ENCODE data around the gene NFKB2. TPM values are rescaled to one million over a fixed set of nuclear protein-coding genes. Genes with fewer than 3 reads are reported as not detected.

Gene NFKB2
- total RNA-seq (2014; rRNA removed; shearing (Covaris generic)), result 51.9 and 58.6 TPM in 2 replicates
- 68.8 and 85.4 TPM in 2 replicates for polyA plus RNA-seq (2014; cell fraction: nucleus; rRNA removed)

DNA sequence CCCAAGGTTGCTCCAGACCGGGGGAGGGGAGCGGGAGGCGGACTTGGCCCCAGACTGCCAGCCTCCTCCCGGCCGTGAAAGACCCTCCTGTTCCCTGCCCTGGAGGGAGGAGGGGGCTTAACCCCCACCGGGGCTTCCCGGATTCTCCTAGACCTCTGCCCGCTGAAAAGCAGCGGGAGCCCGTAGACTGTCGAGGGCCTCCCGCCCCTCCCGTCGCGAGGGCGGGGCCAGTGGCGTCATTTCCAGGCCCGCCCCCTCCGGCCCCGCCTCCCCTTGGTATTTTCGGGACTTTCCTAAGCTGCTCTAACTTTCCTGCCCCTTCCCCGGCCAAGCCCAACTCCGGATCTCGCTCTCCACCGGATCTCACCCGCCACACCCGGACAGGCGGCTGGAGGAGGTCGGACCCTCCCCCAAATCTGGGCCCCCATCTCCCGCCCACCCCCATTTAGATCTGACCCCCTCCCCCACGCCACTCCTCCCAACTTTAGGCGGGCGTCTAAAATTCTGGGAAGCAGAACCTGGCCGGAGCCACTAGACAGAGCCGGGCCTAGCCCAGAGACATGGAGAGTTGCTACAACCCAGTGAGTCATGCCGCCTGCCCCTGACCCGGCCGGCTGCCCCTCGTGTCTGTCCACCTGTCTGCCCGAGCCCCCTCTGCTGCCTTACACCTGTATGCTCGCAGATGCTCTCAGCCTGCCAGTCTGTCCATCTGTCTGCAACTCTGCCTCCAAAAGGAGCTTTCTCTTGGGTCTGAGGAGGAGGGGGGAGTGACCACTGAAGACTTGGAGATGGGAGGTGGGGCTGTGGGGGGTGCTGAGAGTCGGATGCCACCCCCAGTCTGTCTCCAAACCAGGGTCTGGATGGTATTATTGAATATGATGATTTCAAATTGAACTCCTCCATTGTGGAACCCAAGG is at the start of gene NFKB2:
TSS of gene NFKB2 (plus strand) at position 306 of the 917 bp plus-strand sequence. CDS start at position 561, 255 bp downstream.
- DNase-seq (ENCODE audit: extremely low read depth, low read depth), result peak; percentile 82

DNA sequence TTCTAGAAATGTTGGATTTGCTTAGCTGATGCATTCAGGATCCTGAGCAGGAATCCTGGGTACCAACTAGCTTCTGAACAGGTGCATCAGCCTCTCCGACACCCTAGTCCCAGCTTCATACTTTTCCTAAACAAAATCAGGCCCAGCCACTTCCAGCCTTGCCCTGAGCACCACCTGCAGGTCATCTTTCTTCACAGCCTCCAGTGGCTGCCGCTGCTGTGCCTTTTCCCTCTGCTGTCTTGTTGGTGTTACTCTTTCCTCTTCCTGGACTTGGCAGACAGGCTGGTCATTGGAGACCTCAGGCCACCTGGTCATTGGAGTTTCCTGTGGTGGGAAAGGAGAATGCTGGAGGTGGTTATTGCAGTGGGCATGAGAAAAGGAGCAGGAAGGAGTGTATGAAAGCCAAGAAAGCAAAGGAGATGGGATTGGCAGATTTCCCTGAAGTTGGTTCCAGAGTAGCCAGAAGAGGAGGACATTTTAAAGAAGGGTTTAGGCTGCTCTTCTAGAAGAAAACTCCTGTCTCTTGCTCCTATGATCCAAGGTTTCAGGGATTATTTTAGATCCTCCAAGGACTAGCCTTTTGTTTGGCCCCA is 48.2 kb upstream of the NFKB2 start:
- peak; percentile 27 for DNase-seq (ENCODE audit: extremely low read depth, low read depth)

DNA sequence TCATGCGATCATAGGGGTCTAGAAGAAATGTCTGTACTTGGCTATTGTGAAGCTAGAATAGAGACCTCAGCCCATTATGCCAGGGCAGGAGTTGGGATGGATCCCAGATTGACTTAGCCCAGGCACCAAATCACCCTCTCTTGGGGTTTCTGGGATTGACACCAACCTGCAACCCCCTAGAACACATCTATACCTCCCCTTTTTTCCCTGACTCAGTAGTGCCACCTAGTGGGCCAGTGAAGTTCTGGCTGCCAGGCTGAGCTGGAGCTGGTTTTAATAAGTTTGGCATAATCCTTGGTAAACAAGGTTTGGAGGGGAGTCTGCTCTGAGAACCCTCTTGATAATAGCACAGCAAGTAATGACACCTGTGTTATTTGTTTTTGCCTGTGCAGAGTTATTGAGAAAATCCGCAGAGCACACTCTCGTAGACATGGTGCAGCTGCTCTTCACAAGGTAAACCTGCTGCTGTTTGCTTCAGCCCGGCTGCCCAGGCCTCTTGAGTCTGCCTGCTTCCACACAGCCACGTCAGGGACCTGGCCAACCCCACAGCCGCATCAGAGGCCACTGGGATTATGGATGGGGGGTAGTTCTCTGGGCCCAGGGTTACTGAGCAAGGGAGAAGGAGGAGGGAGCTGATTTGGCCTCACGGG is 43.3 kb upstream of the NFKB2 start:
- peak; percentile 65 for DNase-seq (ENCODE audit: extremely low read depth, low read depth)

DNA sequence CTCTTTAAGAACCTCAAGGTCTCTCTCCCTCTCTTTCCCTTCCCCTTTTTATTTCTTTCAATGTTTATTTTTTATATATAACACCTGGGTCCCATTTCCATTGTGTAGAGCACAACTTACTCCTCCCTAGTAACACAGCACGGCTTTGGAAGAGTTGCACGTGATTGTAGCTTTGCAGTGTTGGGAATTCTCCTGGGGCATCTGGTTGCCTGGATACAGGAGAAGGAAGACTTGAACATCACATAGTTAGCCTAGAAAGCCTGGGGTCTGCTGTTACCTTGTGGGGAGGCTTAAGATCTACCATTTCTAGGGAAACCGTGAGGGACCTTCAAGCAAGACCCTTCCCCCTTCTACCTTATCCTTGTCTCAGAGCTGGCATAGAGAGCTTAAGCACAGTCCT is 41.1 kb upstream of the NFKB2 start:
- no peak for DNase-seq (ENCODE audit: extremely low read depth, low read depth)

DNA sequence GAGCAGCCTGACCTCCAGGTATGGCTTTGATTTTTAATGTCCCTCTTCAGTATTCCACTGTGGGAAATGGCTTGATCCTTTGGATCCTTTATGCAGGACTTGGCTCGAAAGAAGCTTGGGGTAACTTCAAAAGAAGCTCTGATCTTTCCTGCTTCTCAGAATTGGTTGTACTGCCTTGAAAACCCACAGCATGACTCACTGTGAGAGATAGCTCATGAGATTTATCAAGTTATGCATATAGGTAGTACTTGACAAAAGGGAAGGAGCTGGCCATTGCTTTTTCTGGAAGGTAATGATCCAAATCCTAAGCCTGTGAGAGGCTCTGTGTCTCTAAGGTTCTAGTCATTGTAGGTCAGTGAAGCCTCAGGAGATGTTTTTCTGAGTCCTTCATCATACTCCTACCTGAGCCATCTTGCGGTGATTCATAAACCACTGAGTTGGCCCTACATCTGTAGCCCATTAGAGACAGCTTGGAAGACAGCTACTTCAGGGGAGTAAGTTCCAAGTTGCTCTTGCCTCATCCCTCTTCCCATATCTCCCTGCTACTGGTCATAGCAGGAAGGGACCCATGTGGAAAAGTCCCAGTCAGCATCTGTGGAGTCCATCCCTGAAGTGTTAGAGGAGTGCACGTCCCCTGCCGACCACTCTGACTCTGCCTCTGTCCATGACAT is 36.7 kb upstream of the NFKB2 start:
- no peak for DNase-seq (ENCODE audit: extremely low read depth, low read depth)

DNA sequence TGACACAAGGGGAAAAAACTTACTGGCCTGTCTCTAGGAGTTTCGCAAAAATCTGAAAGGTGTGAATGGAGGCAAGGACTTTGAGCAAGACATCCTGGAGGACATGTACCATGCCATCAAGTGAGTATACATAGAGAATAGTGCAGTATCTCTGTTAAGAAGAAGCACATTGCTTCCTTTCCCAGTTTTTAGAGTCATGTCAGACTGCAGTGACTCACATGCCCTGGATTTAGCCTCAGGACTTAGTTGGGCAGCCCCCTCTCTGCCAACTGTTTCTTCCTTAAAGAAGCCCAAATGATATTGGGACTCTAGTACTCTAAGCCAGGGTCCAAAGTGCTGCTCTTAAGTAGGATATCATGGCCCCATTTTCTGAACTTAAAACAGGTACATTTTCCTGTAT is 28.1 kb upstream of the NFKB2 start:
- no peak for DNase-seq (ENCODE audit: extremely low read depth, low read depth)

DNA sequence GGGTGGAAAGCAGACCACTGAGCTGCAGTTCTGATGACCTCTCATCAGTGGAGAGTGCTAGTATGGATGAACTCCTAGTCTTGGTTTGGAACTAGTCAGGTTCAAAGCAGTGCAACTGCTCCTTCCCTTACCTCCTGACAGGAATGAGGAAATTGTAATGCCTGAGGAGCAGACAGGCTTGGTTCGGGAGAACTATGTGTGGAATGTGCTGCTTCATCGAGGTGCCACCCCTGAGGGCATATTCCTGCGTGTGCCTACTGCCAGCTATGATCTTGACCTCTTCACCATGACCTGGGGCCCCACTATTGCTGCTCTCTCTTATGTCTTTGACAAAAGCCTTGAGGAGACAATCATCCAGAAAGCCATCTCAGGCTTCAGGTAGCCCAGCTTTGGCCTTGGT is 27.4 kb upstream of the NFKB2 start:
- DNase-seq (ENCODE audit: extremely low read depth, low read depth), result no peak

DNA sequence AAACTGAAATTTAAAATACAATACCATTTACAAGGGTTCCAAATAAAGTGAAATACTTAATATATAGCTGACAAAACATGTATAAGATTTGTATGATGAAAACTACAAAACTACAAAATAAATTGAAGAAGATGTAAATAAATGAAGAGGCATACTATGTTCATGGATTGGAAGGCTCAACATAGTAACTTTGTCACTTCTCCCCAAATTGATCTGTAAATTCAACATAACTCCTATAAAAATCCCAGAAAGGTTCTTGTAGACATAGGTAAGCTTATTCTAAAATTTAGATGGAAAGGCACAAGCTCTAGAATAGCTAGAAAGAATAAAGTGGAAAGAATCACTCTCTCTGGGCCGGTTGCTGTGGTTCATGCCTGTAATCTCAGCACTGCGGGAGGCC is 24.2 kb upstream of the NFKB2 start:
- no peak for DNase-seq (ENCODE audit: extremely low read depth, low read depth)

DNA sequence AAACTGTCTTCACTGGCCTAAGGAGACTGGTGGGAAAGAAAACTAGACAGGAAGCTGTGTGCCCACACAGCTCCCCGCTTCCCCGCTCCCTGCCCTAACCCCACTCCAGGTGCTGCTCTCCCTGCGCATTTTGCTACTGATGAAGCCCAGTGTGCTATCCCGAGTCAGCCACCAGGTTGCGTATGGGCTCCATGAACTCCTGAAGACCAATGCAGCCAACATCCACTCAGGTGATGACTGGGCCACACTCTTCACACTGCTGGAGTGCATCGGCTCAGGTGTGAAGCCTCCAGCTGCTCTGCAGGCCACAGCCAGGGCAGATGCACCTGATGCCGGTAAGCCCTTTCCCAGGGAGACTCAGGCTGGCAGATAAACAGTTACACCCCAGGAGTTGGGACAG is 20.3 kb upstream of the NFKB2 start:
- no peak for DNase-seq (ENCODE audit: extremely low read depth, low read depth)

DNA sequence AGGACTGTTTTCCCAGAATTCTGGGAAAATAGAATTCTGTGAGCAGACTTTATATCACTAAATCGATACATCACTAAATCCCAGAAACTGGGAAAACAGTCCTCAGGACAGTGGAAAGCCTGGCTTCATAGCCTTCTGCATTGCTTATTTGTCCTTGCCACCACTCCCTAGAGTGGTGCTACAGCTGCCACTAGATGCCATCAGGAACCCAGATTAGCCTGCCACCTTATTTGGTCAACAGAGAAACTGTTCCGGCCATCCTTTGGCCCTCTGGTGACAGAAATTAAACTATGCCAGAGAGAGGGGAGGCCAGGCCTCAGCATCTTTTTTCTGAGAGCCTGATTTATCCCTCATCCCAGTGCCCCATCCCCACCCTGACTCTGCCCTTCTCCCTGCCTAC is 19.6 kb upstream of the NFKB2 start:
- no peak for DNase-seq (ENCODE audit: extremely low read depth, low read depth)

DNA sequence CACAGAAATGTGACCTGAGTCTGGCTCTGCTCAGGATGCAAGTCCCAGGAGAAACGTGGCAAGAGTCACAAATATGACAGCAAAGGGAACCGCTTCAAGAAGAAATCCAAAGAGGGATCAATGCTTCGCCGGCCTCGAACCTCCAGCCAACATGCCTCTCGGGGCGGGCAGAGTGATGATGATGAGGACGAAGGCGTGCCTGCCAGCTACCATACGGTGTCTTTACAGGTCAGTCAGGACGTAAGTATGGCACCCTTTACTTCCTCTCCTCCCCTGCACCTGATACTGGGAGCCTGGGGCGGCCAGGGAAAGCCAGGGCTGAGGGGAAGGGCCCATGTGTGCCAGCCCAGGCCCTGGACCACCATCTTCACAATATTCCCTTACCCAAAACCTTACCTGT is 18.6 kb upstream of the NFKB2 start:
- DNase-seq (ENCODE audit: extremely low read depth, low read depth), result no peak

DNA sequence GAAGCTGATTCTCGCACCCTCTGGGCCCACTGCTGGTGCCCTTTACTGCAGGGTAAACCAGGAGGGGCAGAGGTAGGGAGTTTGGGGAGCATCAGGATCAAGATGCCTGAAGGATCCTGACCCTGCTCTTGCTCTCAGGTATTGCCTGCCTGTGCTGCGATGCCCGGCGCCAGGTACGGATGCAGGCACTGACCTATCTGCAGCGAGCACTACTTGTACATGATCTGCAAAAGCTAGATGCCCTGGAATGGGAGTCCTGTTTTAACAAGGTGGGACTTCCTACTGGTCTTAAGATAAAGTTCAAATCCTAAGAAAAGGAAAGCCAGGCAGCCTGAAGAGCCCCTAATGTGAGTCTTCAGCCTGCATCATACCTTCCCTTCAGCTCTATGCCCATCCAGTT is 16.1 kb upstream of the NFKB2 start:
- no peak for DNase-seq (ENCODE audit: extremely low read depth, low read depth)

DNA sequence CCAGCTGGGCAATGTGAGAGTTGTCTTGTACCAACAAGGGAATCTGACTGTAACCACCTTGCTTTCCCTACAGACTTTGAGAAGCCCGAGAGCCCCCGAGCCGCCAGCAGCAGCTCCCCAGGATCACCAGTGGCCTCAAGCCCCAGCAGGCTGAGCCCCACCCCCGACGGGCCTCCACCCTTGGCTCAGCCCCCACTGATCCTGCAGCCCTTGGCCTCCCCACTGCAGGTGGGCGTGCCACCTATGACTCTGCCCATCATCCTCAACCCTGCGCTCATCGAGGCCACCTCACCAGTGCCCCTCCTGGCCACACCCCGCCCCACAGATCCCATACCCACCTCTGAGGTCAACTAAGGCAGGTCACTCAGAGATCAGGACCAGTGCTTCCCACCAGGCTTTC is 13.5 kb upstream of the NFKB2 start:
- no peak for DNase-seq (ENCODE audit: extremely low read depth, low read depth)

DNA sequence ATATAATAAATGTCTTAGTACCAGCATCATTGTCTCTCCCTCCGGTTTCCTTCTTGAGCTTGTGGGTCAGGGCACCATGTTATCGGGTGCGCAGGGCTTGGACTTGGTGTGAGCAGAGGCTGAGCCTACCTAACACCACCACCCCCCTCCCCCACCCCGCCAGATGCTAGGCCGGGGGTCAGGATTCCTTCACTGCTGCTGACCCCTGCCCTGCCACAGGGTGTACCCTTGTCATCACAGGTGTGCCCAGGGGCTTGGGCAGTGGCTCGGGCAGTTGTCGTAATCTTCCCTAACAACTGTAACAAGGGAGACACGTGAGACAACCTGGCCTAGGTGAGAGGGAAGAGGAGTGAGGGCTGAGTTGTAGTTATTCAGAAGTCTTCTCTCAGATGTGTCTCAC is 12.6 kb upstream of the NFKB2 start:
- no peak for DNase-seq (ENCODE audit: extremely low read depth, low read depth)

DNA sequence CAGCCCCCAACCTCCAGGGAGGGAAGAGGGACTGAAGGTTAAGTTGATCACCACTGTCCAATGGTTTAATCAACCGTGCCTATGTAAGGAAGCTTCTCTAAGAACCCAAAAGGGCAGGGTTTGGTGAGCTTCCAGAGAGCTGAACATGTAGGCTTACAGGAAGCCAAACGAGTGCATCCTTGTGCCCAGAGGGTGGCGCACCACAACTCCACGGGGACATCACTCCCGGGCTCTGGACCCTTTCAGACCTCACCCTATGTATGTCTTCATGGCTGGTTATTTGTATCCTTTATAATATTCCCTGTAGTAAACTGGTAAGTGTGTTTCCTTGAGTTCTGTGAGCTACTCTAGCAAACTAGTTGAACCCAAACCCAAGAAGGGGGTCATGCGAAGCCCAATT is 11.5 kb upstream of the NFKB2 start:
- no peak for DNase-seq (ENCODE audit: extremely low read depth, low read depth)

DNA sequence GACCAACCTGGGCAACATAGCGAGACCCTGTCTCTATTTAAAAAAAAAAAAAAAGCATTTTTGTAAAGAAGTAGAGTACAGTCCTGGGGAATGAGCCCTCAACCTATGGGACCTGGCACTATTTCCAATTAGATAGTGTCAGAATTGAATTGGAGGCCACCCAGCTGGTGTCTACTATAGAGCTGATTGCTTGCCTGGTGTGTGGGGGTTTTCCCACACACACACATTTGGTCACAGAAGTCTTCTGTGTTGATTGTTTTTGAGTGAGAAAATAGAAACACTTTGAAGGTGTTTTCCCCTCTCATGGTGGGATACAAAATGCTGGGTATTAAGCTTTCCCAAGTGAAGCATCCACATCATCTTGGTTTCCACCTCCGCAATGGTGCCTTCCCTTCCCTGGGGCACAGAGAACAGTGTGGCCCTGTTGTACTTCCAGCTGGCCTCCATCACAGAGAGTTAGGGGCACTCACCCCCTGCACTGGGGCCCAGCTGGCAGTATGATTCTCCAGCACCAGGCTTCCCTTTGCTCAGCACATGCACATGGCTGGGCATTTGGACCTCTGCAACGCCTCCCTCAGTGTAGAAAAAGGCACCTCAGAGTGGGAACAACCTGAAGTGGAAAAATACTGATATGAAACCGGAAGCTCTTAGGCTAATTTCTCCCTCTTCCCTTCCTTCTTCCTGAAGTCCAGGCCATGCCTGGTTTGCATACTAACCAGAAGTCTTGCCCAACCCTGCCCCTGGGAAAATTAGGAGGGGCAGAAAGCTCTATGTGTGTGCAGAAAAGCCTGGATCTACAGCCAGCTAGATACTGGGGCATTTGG is 10.7 kb upstream of the NFKB2 start:
- no peak for DNase-seq (ENCODE audit: extremely low read depth, low read depth)

DNA sequence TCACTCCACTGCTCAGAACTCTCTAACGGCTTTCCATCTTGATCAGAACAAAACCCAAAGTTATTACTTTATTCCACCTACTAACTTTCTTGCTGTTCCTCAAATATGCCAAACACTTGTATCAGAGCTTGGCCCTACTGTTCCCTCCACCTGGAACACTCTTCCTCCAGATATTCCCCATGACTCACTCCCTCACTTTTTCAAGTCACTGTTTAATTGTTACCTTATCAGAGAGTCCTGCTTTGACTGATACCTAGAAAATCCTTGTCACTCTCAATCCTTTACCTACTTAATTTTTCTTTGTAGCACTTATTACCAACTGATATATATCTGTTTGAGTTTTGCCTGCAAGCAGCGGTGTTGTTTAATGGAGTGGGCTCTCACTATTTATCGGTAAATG is 5.6 kb upstream of the NFKB2 start:
- no peak for DNase-seq (ENCODE audit: extremely low read depth, low read depth)

DNA sequence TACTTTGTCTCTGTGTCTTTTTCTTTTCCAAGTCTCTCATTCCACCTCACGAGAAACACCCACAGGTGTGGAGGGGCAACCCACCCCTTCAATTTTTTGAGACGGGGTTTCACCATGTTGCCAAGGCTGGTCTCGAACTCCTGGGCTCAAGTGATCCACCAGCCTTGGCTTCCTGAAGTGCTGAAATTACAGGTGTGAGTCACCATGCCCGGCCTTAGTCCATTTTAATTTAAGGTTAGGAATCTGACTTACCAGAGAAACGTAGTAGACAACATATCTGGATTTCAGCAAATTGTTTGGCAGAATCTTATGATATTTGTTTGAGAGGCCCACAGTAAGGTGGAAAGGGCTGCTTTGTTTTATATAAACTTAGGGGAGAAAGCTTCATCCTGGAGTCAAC is 3.2 kb upstream of the NFKB2 start:
- no peak for DNase-seq (ENCODE audit: extremely low read depth, low read depth)

DNA sequence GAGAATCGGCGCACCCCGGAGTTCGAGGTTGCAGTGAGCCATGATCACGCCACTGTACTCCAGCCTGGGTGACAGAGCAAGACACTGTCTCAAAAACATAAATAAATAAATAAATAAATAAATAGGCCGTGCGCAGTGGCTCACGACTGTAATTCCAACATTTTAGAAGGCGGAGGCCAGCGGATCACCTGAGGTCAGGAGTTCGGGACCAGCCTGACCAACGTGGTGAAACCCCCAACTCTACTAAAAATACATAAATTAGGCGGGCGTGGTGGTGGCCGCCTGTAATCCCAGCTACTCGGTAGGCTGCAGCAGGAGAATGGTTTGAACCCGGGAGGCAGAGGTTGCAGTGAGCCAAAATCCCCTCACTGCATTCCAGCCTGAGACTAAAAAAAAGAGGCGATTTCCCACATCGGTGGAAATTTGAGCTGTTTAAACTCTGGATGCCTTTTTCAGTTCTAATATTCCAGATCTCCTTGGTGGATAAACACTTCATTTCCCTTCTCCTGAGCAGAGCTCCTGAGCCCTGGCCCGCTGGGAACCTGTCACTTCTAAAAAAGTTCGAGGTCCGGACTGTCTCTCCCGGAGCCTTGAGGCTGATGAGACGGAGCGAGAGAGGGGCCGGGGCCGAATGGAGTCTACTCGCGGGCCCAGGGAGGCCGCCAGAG is 2.0 kb upstream of the NFKB2 start:
- DNase-seq (ENCODE audit: extremely low read depth, low read depth), result no peak

All from NCI-H460 (cell line).